K562 (cell line): Measurements from ENCODE around the gene PREX1.

Experiments used
- CTCF ChIP-seq, 3 experiments: IDR thresholded peaks in 2 of 3; conservative IDR thresholded peaks in 1 of 3; 2 replicates each; pipeline ENCODE4 v1.5.1; 2011 to 2012; ENCODE audit warnings: low read length in 3 of 3, mild to moderate bottlenecking in 3 of 3, control low read depth in 2 of 3, improper control_type of control experiment in 1 of 3, inconsistent platforms in 1 of 3, low read depth in 1 of 3, mixed read lengths in 1 of 3, moderate library complexity in 1 of 3; ENCODE audit not compliant: insufficient read depth in 2 of 3
- RBBP5 ChIP-seq: fragments of 200-600 bp; sonication (generic); IDR thresholded peaks from 2 replicates; pipeline ENCODE4 v1.6.1; 2012; ENCODE audit warnings: borderline replicate concordance, mild to moderate bottlenecking, low read length, control low read depth, inconsistent platforms; ENCODE audit not compliant: insufficient read depth, poor library complexity, severe bottlenecking
- ZBTB1 ChIP-seq: sonication (generic); formaldehyde crosslinking; IDR thresholded peaks from 2 replicates; pipeline ENCODE4 v1.8.1; 2023; ENCODE audit warnings: missing genetic modification reagents, low read depth, mild to moderate bottlenecking, borderline replicate concordance

- TF ChIP-seq CTCF (IDR thresholded peaks at IDR 0.05 in 2 of 3, conservative IDR thresholded peaks at IDR 0.05 in 1 of 3; ENCODE audit: insufficient read depth in 2 of 3, low read depth in 1 of 3, low read length in 3 of 3): no peak
- TF ChIP-seq ZBTB1 (CRISPR knock-in tag): no peak
- no peak for TF ChIP-seq RBBP5
These were observed 203.3 kb downstream of the PREX1 start for GRCh38 chr20:48624315-48625020.
